AG08396 (cell line): ENCODE measurements around the gene STXBP6.

Experiments
- DNase-seq: peaks from one replicate; pipeline ENCODE4 v3.0.0; 2012; ENCODE audit warnings: low spot score, mixed read lengths

The STXBP6 gene

GRCh38 chr14:24915403-24915921 is 134.5 kb downstream of the STXBP6 start:
- no peak for DNase-seq

DNA sequence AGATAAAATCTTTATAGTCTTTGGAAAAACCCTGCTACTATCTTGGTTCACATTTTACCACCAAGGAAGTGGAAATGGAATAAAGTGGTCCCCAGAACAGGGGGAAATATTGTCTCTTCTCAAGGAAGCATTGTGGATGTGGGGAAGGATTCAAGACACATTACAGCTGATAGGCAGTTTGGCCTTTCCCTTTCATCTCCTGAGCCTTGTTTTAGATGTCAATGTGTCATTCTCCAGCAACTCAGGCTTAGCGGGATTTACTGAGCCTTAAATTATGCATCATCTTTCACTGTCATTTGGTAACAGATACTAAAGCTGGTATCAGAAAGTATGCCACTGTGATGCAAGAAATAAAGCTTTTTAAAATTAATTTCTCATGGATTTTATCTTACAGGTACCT is 136.2 kb downstream of the STXBP6 start:
- DNase-seq: no peak

DNA sequence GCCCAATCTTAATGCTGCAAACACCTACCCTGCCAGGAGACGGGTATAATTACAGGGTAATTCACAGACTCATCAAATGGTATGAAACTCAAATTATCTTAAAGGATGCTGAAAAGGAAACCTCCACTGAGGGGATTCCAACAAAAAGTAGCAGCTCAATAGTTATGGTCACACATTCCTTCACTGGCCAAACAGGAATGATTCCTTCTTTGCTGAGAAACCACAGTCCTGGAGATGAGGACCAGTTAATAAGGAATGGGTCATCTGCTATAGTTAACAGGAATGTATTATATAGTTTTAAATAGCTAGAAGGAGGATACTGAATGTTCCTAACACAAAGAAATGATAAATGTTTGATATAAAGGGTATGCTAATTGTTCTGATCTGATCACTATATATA is 136.9 kb downstream of the STXBP6 start:
- DNase-seq: no peak

DNA sequence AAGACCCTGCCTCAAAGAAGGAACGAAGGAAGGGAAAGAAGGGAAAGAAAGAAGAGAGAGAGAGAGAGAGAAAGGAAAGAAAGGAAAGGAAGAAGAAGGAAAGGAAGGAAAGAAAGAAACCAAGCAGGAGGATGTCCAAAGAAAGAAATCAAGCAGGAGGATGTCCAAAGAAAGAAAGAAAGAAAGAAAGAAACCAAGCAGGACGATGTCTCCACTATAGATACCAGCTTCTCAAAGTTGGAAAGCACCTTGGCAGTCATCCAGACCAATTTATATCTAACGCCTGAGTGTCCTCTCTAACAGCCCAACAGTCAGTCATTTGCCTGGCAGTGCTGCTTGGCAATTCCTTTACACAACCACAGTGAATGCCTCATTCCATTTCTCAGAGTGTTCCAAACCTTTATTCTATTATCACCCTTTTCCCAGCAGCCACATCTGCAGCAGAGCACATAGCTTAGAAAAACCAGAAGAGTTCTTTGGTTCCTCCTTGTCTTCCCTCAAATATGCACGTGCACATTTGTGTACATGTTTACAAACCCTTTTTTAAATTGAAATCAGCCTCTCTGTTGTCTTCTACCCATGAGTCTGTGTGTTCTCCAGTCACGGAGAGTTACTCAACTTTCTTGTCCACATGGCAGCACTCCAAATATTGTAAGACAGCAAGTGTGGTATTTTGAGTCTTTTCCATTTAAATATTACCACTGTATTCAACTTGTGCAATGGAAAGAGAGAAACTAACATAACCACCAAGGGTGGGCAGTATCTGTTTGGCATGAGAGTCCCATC is 138.4 kb downstream of the STXBP6 start:
- DNase-seq: peak; percentile 51

DNA sequence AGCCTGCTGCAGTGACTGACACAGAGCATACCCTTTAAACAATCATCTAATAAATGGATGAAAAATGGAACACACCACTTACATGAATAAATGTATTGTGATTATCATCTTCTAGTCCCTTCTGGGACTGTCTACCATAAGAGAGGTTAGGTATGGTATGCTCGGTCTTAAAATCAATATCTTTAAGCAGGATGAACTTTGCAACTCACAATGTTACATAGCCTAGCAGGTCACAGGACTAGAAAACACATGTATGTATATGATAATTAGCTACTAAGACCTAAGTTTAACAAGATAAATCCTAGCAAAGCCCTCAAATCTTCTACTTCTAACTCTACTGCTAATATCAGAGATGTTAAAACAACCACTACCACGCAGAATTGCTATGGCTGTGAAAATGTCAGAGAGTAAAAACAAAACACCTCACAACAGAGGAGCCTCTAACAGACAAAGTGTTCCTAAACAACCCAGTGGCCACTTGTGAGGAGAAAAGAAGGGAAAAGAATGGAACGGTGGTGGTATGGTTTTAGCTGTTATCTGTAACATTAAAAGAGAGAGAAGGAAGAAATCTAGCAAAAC is 139.4 kb downstream of the STXBP6 start:
- no peak for DNase-seq

DNA sequence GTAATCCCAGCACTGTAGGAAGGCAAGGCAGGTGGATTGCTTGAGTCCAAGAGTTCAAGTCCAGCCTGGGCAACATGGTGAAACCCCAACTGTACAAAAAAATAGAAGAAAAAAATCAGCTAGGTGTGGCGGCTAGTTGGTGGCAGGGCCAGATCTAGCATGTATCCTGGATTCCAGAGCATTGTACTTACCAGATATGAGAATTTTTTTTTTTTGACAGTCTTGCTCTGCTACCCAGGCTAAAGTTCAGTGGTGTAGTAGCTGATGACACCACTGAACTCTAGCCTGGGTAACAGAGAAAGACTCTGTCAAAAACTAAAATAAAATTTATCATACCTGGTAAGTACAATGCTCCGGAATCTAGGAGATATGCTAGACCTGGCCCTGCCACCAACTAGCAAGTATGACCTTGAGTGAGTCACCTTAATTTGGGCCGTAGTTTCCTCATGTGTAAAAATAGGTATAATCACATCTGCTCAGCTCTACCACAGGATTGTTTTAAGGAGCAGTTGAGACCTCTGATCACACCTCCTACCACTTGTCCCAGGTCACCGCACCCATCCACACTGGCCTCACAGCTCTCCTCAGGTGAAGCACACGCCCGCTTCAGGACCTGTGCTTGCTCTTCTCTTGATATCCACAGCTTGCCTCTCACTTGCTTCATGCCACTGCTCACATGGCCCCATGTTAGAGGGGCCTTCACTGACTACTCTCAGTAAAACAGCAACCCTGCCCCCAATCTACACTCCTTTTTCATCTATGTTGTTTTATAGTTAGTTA is 140.2 kb downstream of the STXBP6 start:
- DNase-seq: no peak

DNA sequence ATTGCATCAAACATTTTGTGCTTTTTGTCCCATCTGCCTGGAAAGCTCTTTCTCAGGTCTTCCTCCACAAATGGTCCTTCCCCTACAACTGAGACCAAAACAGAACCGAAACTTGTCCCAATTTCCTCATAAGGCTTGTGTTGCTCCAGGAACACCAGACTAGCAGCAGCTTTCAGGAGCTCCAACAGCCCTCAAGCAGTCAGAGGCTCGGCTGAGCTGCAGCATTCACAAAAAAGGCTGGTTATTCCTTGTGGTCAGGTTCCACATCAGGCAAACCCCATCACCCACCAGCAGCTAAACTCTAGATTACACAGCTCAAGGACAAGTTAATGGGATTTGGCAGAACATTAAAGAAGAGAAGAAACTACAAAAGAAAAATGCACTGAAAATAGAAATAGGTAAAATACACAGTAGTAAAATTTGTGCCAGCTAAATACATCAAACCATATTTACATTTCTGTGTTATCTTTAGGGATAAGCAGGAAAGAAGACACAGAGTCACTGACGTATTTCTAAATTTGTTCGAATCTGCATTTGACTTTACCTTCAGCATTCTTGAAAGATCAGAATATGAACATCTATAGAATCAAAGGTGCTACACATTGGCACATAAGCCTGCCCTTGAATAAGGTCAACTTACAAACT is 141.2 kb downstream of the STXBP6 start:
- DNase-seq: no peak

GRCh38 chr14:24904533-24904932 is 145.4 kb downstream of the STXBP6 start:
- no peak for DNase-seq

- peak; percentile 12 for DNase-seq
These were observed 146.6 kb downstream of the STXBP6 start for GRCh38 chr14:24903337-24903736.

- DNase-seq: peak; percentile 17
These were observed 149.5 kb downstream of the STXBP6 start for GRCh38 chr14:24900269-24901100.

GRCh38 chr14:24897793-24898192 is 152.2 kb downstream of the STXBP6 start:
- no peak for DNase-seq

GRCh38 chr14:24895622-24896021 is 154.3 kb downstream of the STXBP6 start:
- no peak for DNase-seq

DNA sequence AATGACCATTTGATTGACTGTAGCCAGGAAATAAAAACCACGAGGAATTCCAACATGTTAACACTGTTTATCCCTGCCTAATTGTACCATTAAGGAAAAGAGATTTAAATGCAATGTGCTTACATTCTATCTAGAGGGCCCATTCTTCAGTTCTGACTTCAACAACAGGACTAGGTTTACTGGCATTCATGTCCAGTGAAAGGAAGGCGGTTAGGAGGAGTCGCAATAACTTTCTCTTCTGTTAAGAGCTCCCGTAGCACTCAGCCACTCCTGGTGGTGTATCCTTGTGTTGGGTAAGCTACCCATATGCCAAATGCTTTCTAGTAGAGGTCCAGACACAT is 154.7 kb downstream of the STXBP6 start:
- no peak for DNase-seq

- no peak for DNase-seq
These were observed 155.2 kb downstream of the STXBP6 start for GRCh38 chr14:24894583-24895242.

GRCh38 chr14:24892497-24893051 is 157.4 kb downstream of the STXBP6 start:
- no peak for DNase-seq

DNA sequence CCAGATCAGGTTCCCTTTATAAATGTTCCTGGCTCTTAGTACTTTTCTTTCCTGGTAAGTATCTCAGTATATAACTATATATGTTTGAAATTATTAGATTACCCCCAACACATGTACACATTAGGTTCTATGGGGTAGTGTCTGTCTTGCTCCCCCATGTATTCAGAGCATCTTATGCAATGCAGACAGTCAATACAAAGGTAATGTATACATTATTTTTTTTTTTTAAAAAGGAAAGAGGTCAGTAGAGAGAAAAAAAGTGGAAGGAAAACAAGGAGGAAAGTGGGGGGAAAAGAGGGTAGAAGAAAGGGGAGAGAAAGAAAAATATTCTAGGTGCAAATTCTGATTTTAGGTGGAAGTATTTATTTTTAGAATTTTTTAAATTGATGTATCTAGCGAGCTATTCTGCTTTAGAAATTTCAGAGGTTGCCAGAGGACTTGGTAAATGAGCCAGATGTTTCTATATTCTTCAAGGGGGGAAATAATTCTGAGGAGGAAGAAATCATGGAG is 157.9 kb downstream of the STXBP6 start:
- no peak for DNase-seq

DNA sequence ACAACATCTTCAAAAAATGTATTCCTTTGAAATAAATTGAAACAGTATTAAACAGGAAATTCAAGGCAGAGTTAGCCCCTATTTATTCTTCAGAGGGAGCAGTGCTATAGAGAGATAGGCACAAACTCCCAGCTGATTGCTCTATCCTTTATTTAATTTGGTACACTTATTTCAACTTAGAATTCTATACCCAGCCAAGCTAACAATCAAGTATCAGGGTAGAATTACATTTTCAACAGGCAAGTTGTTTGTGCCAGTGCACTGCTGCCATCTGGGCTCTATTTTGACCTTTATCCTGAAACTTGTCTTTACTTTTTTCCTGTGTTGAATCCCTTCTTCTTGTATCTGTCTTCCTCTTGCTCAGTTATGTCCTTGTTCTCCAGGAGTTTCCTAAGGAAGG is 159.2 kb downstream of the STXBP6 start:
- DNase-seq: no peak

GRCh38 chr14:24889843-24890242 is 160.1 kb downstream of the STXBP6 start:
- DNase-seq: peak; percentile 15

GRCh38 chr14:24888532-24888931 is 161.4 kb downstream of the STXBP6 start:
- DNase-seq: no peak

DNA sequence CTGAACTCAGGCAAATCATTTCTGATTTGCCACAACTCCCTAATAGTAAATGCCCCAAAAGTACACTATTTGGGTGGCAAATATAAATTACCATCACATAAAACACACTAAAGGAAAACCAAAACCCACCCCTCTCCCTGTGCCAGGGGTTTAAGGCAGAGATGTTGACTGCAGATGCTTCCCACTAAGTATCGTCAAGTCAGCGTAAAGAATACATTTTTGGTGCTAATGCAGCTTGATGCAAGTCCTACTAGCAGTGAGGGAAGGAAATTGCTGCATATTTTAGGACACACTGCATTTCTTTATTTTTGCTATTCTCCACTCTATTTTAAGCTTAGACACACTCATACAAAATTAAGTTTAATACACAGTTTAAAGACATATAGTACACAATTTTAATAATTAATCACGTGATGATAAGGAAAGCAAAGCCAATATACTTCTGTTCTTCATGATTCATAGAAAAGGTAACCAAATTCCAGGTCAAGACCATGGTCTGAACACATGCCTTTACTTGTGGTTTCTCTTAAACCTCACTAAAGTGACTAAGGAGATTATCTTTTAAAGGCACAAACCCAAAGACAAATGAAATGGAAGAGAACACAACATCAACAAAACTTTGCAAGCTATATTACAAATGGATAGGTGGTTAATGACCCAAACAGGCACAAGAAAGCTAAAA is 162.2 kb downstream of the STXBP6 start:
- DNase-seq: no peak
